Naive thymus-derived CD8-positive, alpha-beta T cell (primary cell): ENCODE data around the gene PRKCB. TPM values are rescaled to one million over a fixed set of nuclear protein-coding genes. Genes with fewer than 3 reads are reported as not detected.

ENCODE experiments used
- ATAC-seq, 2 donors: fragments of 150-1000 bp; cut with Tn5 transposase in 1 of 2; sonication (Bioruptor Pico), chemical (Tn5 transposase) in 1 of 2; 1 replicate in 1 of 2; 2 replicates in 1 of 2; pipeline ENCODE4 v1.10.0; 2021; ENCODE audit warnings: mild to moderate bottlenecking in 2 of 2, moderate library complexity in 2 of 2
- POLR2A ChIA-PET: fragments of 350-600 bp; sonication (Branson Sonifier 250); formaldehyde crosslinking; loops from one replicate; lab custom pipeline; 2021; ENCODE audit warnings: antibody characterized with exemption; lab: Charles Lee
- DNase-seq, 10 donors: peaks; one replicate each; pipeline versions ENCODE4 v3.0.0 to v3.0.0-alpha.2; 2020 to 2022
- H3K27ac Mint-ChIP-seq, 10 donors: one replicate each; pipeline ENCODE4 v1.8.0; 2020 to 2022; ENCODE audit warnings: mild to moderate bottlenecking in 10 of 10, mixed read lengths in 10 of 10, moderate library complexity in 4 of 10, inconsistent platforms in 1 of 10
- H3K27me3 Mint-ChIP-seq, 5 donors: one replicate each; pipeline ENCODE4 v1.8.0; 2021 to 2022; ENCODE audit warnings: mixed read lengths in 5 of 5
- H3K36me3 Mint-ChIP-seq, 3 donors: one replicate each; pipeline ENCODE4 v1.8.0; 2020 to 2022; ENCODE audit warnings: mixed read lengths in 3 of 3, mild to moderate bottlenecking in 2 of 3, inconsistent platforms in 1 of 3
- H3K4me1 Mint-ChIP-seq, 4 donors: one replicate each; pipeline ENCODE4 v1.8.0; 2021 to 2022; ENCODE audit warnings: mixed read lengths in 4 of 4
- H3K4me3 Mint-ChIP-seq, 10 donors: one replicate each; pipeline ENCODE4 v1.8.0; 2020 to 2022; ENCODE audit warnings: mild to moderate bottlenecking in 10 of 10, mixed read lengths in 10 of 10, moderate library complexity in 6 of 10, inconsistent platforms in 1 of 10
- H3K9me3 Mint-ChIP-seq, 9 donors: one replicate each; pipeline ENCODE4 v1.8.0; 2020 to 2022; ENCODE audit warnings: mixed read lengths in 9 of 9, mild to moderate bottlenecking in 3 of 9, inconsistent platforms in 1 of 9, moderate library complexity in 1 of 9
- polyA plus RNA-seq, 3 donors: library from polyadenylated mRNA; unstranded; fragments of 300-500 nt; fragmentation: Illumina TruSeq; gene quantifications; one replicate each; pipeline ENCODE4 v1.2.3, GENCODE V29; 2021
- total RNA-seq, 8 experiments: library from RNA in 2 of 8; stranded (reverse) in 2 of 8; gene quantifications; one replicate each; pipeline ENCODE4 v1.2.3 and lab custom pipeline; 2021 to 2026

Gene PRKCB
- total RNA-seq, result 100 to 1,000 TPM; 123 to 129 TPM
- polyA plus RNA-seq, result 100 to 1,000 TPM in 2 of 3 donors, 10 to 100 TPM in 1; 57.2 to 142 (median 107) TPM
- 113 to 209 (median 186) reads per million in 6 experiments for total RNA-seq (lab: John Stamatoyannopoulos, UW)

DNA sequence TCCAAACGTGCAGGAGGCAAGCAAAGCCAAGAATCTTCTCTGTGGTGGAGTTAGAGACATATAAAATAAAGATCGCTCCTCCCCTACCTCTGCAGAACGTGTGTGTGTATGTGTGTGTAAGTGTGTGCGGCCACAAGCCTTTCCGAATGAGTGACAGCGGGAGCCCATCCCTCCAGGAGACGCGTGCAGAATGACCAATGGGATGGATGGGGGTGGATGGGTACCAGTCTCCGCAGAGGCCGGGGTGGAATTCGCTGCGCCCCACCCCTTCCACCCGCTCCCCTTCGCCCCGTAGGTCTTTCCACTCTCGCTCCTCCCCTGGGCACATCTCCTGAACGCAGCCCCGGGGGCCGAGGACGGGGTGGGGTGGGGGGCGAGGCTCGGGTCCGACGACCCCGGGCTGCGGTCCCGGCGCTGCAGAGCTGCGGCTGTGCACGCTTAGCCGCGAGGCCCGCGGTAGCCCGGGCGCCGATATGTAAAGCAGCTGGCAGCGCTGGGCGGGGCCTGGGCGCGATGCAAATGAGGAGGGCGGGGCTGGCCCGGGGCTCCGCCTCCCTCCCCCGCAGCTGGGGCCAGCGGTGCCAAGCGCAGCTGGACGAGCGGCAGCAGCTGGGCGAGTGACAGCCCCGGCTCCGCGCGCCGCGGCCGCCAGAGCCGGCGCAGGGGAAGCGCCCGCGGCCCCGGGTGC is at the start of gene PRKCB:
TSS of gene PRKCB (plus strand) at position 594 of the 688 bp plus-strand sequence.
- Mint-ChIP-seq H3K27me3 (no peaks in the 10 kb centered on the region), H3K36me3 (peaks cover 0 to 13% (median under 1%) of the 10 kb centered on the region in 3 donors), H3K4me1 (peaks cover 35 to 62% (median 57%) of the 10 kb centered on the region in 4 donors), H3K4me3 (peak within 1 kb of the TSS; percentile 92 to 99 (median 97)), H3K27ac (peak within 1 kb of the TSS; percentile 82 to 94 (median 90)), H3K9me3 (peaks cover 0 to 6% (median 0%) of the 10 kb centered on the region in 9 donors)
- ATAC-seq (peak; percentile 87), DNase-seq (peak; percentile 84 to 94 (median 90))
- POLR2A ChIA-PET, result interaction anchor here (0.6 to 1.7 kb wide), 8 partner anchors 8 to 180 kb away, joined by 3 to 8 read pairs (median 4); no protein-coding TSS in a partner anchor

DNA sequence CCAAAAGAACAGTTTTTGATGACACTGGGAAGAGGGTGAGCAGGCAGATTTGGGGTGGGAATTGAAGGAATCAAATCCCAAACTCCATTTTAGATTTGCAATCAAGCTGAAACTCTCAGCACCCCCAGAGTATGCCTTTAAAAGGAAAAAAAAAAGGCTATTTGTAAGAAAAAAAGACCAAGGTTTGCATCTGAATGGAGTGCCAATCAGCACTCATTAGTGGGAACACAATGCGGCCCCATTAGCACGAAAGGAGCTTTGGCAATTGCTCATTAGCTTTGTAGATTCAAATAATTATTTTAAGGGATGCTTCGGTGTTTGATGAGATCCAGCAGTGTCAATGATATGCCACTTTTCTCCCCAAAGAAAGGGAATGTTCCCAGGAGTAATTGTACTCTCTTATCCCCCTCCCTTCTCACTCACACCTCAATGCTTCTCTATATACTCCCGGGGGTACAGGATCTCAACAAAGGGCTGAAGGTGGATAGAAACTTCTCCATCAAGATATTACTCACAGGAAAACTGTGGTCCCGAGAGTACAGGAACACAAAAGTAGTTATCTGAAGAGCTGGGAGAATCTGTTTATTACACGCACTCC is 48.7 kb upstream of the PRKCB start:
- Mint-ChIP-seq H3K27ac (no peak overlapping the region), H3K4me3 (no peak overlapping the region), H3K36me3 (no peaks in the 10 kb centered on the region), H3K9me3 (no peaks in the 10 kb centered on the region), H3K4me1 (peaks cover 0 to 8% (median 3%) of the 10 kb centered on the region in 4 donors), H3K27me3 (peaks cover 7 to 23% (median 18%) of the 10 kb centered on the region in 5 donors)
- DNase-seq, result no peak
- POLR2A ChIA-PET, result no interaction called here
- ATAC-seq, result no peak

DNA sequence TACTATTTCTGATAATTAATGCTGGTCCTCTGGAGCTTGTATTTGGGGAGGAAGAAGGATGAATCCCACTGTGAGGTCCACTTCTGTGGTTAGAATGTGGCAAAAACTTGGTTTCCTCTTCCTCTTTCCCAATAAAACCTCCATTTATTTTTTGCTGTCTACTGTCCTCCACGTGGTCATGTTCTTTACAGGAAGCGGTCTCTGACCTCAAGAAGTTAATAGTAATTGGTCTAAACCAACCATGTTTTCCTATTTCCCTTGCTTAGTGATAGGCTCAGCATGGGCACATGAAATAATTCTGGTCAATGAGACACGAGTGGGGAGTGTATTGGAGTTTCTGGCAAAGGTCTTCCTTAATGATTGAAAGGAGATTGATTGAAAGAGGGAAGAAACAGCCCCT is 47.1 kb upstream of the PRKCB start:
- POLR2A ChIA-PET, result interaction anchor here (1.0 kb wide), 1 partner anchor 8 kb away, joined by 3 read pairs; no protein-coding TSS in a partner anchor
- Mint-ChIP-seq H3K9me3 (no peaks in the 10 kb centered on the region), H3K4me1 (peaks cover 0 to 8% (median 3%) of the 10 kb centered on the region in 4 donors)

DNA sequence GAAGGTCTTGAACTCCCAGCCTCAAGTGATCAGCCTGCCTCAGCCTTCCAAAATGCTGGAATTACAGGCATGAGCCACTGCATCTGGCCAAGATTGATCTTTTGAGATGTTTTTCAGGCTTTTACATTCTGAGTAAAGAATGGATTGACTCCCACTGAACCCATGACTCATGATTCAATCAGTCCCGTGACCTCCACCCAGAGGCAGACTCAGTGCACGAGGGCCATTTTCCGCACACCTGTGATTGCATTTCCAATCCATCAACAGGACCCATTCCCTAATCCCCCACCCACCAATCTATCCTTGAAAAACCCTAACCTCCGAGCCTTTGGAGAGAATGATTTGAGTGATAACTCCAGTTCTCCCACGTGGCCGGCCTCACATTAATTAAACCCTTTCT is 40.4 kb upstream of the PRKCB start:
- Mint-ChIP-seq H3K9me3 (no peaks in the 10 kb centered on the region), H3K4me1 (no peaks in the 10 kb centered on the region), H3K36me3 (no peaks in the 10 kb centered on the region), H3K27ac (no peak overlapping the region), H3K4me3 (no peak overlapping the region), H3K27me3 (peaks cover 0 to 2% (median 0%) of the 10 kb centered on the region in 5 donors)
- POLR2A ChIA-PET, result no interaction called here
- ATAC-seq (no peak), DNase-seq (no peak)

More for the DNA sequence above, 47.1 kb upstream of the PRKCB start:
- H3K27ac Mint-ChIP-seq, result peak overlapping the region in 1 of 10 donors; percentile 39
- peaks cover 3 to 11% (median 10%) of the 10 kb centered on the region in 5 donors for H3K27me3 Mint-ChIP-seq
- DNase-seq, result no peak
- no peaks in the 10 kb centered on the region for H3K36me3 Mint-ChIP-seq
- no peak overlapping the region for H3K4me3 Mint-ChIP-seq
- no peak for ATAC-seq

DNA sequence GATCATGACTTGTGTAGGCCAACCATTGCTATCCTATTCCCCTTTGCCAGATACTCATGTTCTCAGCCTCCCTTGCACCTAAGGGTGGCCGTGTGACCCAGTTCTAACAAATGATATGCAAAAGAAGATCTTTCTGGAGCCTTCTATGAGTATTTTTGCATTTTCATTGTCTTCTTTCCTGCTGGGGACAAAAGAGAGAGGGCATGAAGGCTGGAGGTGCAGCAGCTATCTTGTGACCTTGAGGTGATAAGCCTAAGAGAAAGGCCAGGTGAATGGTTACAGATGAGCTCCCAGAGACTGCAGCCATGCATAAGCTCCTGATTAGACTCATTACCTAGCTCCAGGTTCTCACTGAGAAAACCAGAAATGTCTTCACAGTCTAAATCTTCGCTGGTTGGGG is 38.8 kb upstream of the PRKCB start:
- POLR2A ChIA-PET, result interaction anchor here (0.7 to 1.3 kb wide), 3 partner anchors 9 to 231 kb away, joined by 3 to 4 read pairs (median 3); no protein-coding TSS in a partner anchor
- no peaks in the 10 kb centered on the region for H3K9me3 Mint-ChIP-seq
- peaks cover 0 to 2% (median 0%) of the 10 kb centered on the region in 5 donors for H3K27me3 Mint-ChIP-seq
- no peak for DNase-seq
- no peak overlapping the region for H3K4me3 Mint-ChIP-seq
- H3K36me3 Mint-ChIP-seq, result no peaks in the 10 kb centered on the region
- peaks cover 1 to 6% (median 2%) of the 10 kb centered on the region in 4 donors for H3K4me1 Mint-ChIP-seq
- H3K27ac Mint-ChIP-seq, result peak overlapping the region in 2 of 10 donors; percentile 9 to 53
- ATAC-seq, result no peak

DNA sequence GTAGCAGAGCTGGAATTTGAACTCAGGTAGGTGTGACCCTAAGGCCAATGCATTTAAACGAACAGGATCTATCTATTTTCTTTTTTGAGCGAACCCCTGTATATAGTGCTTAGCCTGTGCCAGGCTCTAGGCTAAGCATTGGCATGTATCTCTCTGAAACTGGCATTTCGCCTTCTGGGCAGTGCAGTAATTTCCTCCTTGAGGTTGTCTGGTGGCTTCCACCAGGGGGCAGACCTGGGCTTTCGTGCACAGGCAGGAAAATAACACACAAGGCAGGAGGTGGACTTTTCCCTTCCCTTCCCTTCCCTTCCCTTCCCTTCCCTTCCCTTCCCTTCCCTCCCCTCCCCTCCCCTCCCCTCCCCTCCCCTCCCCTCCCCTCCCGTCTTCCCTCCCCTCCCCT is 34.4 kb upstream of the PRKCB start:
- POLR2A ChIA-PET, result interaction anchor here (1.0 to 1.1 kb wide), 2 partner anchors 209 to 236 kb away, joined by 3 to 4 read pairs; no protein-coding TSS in a partner anchor
- Mint-ChIP-seq H3K4me3 (no peak overlapping the region), H3K36me3 (no peaks in the 10 kb centered on the region), H3K27ac (peak overlapping the region in 1 of 10 donors; percentile 74), H3K9me3 (no peaks in the 10 kb centered on the region), H3K27me3 (peaks cover 0 to 2% (median 0%) of the 10 kb centered on the region in 5 donors), H3K4me1 (peaks cover 7 to 16% (median 12%) of the 10 kb centered on the region in 4 donors)
- ATAC-seq, result peak; percentile 65 to 76
- peak; percentile 54 to 86 (median 72) for DNase-seq

DNA sequence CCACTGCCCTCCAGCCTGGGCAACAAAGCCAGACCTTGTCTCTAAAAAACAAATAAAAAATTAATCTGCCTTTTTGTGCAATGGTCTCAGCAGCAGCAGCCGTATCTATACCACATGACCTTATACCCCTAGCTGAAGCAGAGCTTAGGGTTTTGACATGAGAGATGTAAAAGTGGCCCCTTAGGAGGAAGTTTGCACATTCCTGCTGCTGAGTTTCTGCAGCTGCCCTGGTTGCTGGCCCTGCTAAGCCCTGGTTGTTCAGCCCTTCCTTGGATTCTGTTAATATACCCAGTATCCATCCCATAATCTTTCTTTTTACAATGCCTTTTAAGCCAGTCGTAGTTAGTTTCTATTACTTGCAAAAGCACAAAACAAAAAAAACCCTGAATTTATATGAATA is 33.0 kb upstream of the PRKCB start:
- no peaks in the 10 kb centered on the region for H3K36me3 Mint-ChIP-seq
- H3K27ac Mint-ChIP-seq, result no peak overlapping the region
- H3K4me1 Mint-ChIP-seq, result peaks cover 7 to 21% (median 13%) of the 10 kb centered on the region in 4 donors
- ATAC-seq (no peak), DNase-seq (no peak)
- H3K27me3 Mint-ChIP-seq, result peaks cover 0 to 2% (median 0%) of the 10 kb centered on the region in 5 donors
- H3K4me3 Mint-ChIP-seq, result no peak overlapping the region
- POLR2A ChIA-PET, result interaction anchor here (0.5 to 2.0 kb wide), 8 partner anchors 30 to 234 kb away, joined by 3 to 10 read pairs (median 4); partner anchors contain the start of gene PRKCB
- H3K9me3 Mint-ChIP-seq, result no peaks in the 10 kb centered on the region

DNA sequence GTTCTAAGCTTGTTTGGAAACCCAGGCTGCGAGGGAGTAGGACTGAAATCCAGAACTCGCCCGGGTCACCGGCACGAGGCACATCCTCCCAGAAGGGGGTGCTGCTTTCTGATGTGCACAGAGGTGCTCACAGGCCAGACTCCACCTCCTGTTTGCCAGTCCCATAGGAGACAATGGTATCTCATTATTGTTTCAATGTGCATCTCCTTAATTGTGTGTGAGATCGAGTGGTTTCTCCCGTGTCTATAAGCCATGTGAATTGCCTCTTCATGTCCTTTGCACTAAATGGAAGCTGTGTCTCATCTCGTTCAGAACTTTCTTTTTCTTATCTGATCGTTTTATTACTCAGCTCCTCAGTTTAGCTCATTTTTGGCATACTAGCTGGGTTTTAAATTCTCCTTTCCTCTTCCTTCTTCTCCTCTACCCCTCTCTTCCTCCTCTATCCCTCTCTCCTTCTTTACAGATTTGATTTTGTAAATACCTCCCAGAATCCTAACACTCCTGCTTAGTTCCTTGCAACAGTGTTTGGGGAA is 32.1 kb upstream of the PRKCB start:
- peak overlapping the region in 7 of 10 donors; percentile 0 to 38 (median 12) for H3K4me3 Mint-ChIP-seq
- no peaks in the 10 kb centered on the region for H3K9me3 Mint-ChIP-seq
- ATAC-seq, result peak; percentile 96 to 98
- H3K4me1 Mint-ChIP-seq, result peaks cover 7 to 21% (median 13%) of the 10 kb centered on the region in 4 donors
- peak; percentile 45 to 82 (median 65) for DNase-seq
- peak overlapping the region in 3 of 10 donors; percentile 1 to 56 (median 20) for H3K27ac Mint-ChIP-seq
- no peaks in the 10 kb centered on the region for H3K36me3 Mint-ChIP-seq
- H3K27me3 Mint-ChIP-seq, result peaks cover 0 to under 1% (median 0%) of the 10 kb centered on the region in 5 donors
- POLR2A ChIA-PET, result interaction anchor here (0.5 to 2.0 kb wide), 9 partner anchors 26 to 231 kb away, joined by 3 to 10 read pairs (median 3); partner anchors contain the start of gene PRKCB

DNA sequence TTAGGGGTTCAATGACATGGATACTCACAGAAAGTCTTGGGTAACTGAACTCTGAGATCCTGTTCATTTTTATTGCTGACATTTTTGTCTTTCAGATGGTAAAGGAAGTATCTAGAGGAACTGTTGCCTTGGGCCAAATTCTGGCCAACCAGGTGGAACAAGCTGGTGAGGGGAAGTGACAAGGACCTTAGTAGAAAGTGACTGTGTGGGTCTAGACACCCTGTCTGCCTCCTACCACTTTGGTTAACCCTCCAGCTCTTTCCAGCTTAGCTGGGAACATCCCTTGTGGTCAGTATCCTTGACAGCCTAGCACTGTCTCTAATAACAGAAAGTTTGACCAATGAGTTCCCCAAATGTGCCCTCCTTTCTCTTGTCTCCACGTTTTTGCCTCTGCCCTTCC is 28.8 kb upstream of the PRKCB start:
- POLR2A ChIA-PET, result no interaction called here
- H3K27ac Mint-ChIP-seq, result peak overlapping the region in 2 of 10 donors; percentile 54 to 81
- ATAC-seq, result peak in 1 of 2 donors; percentile 39

DNA sequence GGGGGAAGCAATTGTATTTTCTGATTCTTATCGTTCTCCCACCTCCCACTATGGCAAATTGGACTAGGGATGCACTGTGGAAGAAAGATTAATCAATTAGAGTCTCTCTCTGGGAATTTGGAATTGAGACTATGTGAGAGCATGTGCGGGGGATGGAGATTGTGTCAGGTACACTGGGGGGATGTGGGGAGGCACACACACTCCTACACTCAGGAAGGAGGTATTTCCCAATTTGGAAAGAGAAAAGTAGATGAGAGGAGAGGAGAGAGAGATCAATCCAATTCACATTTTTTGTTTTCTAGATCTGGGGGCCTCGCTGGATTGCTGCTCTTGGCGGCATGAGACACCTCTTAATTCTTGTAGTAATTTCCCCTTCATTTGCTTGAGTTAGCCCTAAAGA is 14.3 kb upstream of the PRKCB start:
- Mint-ChIP-seq H3K27me3 (peaks cover 0 to 4% (median 3%) of the 10 kb centered on the region in 5 donors), H3K27ac (peak overlapping the region in 2 of 10 donors; percentile 30 to 72), H3K9me3 (no peaks in the 10 kb centered on the region), H3K4me3 (no peak overlapping the region), H3K36me3 (no peaks in the 10 kb centered on the region), H3K4me1 (peaks cover 5 to 30% (median 20%) of the 10 kb centered on the region in 4 donors)
- POLR2A ChIA-PET, result interaction anchor here (0.9 kb wide), 2 partner anchors 14 to 162 kb away, joined by 3 to 4 read pairs; partner anchors contain the start of gene PRKCB
- ATAC-seq, result no peak
- no peak for DNase-seq

More for the DNA sequence above, 28.8 kb upstream of the PRKCB start:
- no peak overlapping the region for H3K4me3 Mint-ChIP-seq
- H3K27me3 Mint-ChIP-seq, result no peaks in the 10 kb centered on the region
- DNase-seq, result no peak
- no peaks in the 10 kb centered on the region for H3K9me3 Mint-ChIP-seq
- H3K4me1 Mint-ChIP-seq, result peaks cover 8 to 20% (median 9%) of the 10 kb centered on the region in 4 donors
- H3K36me3 Mint-ChIP-seq, result no peaks in the 10 kb centered on the region

DNA sequence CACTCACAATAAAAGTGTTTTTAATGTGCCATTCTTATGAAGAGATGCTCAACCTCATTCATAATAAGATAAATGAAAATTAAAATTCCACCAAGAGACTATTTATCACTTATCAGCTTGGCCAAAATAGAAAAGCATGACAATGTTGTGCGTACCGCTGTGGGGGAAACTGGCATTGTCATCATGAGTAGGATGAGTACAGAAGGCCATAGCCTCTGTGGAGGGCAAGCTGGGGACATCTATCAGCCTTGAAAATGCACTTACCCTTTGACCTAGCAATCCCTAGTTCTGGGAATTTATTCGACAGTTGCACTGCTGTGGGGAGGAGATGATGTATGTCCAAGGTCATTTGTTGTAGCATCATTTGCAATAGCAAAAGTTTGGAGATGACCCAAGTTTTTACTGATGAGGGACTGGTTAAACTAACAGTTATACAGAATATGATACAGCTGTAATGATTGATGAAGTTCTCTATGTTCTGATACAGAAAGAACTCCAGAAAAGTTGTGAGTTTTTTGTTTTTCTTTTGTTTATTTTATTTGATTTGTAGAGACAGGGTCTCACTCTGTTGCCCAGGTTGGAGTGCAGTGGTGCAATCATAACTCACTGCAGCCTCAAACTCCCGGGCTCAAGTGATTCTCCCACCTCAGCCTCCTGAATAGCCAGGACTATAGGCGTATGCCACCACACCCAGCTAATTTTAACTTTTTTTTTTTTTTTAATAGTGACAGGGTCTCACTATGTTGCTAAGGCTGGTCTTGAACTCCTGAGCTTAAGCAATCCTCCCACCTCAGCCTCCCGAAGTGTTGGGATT is 13.7 kb upstream of the PRKCB start:
- Mint-ChIP-seq H3K27me3 (peaks cover 0 to 3% (median 3%) of the 10 kb centered on the region in 5 donors), H3K9me3 (no peaks in the 10 kb centered on the region), H3K4me3 (no peak overlapping the region), H3K27ac (peak overlapping the region in 1 of 10 donors; percentile 30), H3K4me1 (peaks cover 10 to 36% (median 26%) of the 10 kb centered on the region in 4 donors), H3K36me3 (no peaks in the 10 kb centered on the region)
- no peak for ATAC-seq
- no peak for DNase-seq
- POLR2A ChIA-PET, result interaction anchor here (0.6 to 0.9 kb wide), 2 partner anchors 161 to 706 kb away, joined by 4 read pairs; no protein-coding TSS in a partner anchor
